ENCODE data around the gene MACF1. TPM values are rescaled to one million over a fixed set of nuclear protein-coding genes. Genes with fewer than 3 reads are reported as not detected.
A peak's percentile ranks its signal among the peaks of the same experiment; 100 is the strongest.
"Not testable (repeated sequence)": the region's sequence is repeated elsewhere in the genome, so short reads cannot be mapped to it uniquely, and the experiment has no call there.

Gene MACF1
- total RNA-seq, 4 donors from 2014 or later = 82.1 to 247 (median 154) TPM

- no peak for DNase-seq
- 100% methylated on average over 1 of the region's 5 CpGs for WGBS, 2 donors
- H3K9me3 ChIP-seq = no peaks in the 10 kb centered on the region
- H3K27me3 ChIP-seq = peaks cover 0 to 39% (median 0%) of the 10 kb centered on the region in 4 donors
- no peak overlapping the region for H3K27ac ChIP-seq
- TF ChIP-seq CTCF (IDR thresholded peaks at IDR 0.05) = no peak
- no peak for TF ChIP-seq POLR2A (IDR thresholded peaks at IDR 0.05)
- H3K4me3 ChIP-seq = no peak overlapping the region
- no peaks in the 10 kb centered on the region for H3K36me3 ChIP-seq
- peaks cover 0 to 20% (median 0%) of the 10 kb centered on the region in 3 donors for H3K4me1 ChIP-seq
- intact Hi-C loops (cut with DNase I) = no loop called here
Observed at GRCh38 chr1:39497585-39497984, 293.1 kb downstream of the MACF1 start.

DNA sequence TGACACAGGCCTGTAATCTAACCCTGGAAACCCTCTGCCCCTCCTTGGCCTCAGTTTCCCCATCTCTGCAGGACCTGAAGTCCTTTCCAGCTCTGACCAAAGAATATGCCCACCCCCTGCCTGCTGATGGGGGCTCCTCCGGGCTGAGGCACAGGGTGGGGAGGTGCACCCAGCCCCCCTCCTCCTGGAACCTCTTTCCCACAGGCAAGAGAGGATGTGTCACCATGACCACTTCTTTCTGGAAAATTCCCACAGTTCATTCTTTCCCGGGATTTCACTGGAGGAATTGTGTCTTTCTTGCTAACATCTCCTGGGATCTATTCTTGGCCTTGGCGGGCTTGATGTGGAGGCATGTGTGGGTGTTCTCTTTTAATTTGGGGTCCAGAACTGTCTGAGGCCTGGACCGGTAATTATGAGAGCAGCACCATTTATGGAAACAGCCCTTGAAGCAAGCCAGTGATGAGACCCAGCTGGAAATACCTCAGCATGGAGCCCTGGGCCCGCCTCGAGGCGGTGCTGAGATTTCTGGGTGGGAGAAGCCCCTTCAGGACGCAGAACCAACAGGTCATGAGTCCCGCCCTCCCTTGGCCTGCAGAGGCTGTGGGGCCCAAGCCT is 293.7 kb downstream of the MACF1 start:
- H3K4me3 ChIP-seq; H3K27ac ChIP-seq; H3K36me3 ChIP-seq; DNase-seq; intact Hi-C loops (cut with DNase I); H3K9me3 ChIP-seq: not testable (repeated sequence)
- WGBS, 2 donors = 40 to 54% methylated on average over 1 to 2 of the region's 9 CpGs
- Histone ChIP-seq H3K4me1 (peaks cover 0 to 20% (median 0%) of the 10 kb centered on the region in 3 donors), H3K27me3 (peaks cover 0 to 33% (median 0%) of the 10 kb centered on the region in 4 donors)

DNA sequence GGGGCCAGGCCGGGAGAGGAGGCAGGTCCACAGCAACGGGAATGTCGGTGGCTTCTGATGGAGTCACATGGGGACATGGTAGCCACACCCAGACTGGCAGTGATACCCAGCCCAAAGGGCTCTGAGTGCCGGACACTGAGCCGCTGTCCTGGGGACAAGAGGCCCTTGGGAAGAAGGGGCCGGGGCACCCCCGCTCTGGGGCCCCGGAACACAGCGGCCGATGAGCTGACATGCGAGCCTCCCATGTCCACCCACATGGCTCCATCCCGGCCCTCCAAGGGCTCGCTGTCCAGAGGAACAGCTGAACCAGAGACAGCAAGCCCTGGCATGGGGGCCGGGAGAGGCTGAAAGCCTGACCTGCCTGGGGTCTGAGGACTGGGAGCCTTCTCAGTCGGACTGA is 294.3 kb downstream of the MACF1 start:
- Histone ChIP-seq H3K27me3 (peaks cover 0 to 30% (median 0%) of the 10 kb centered on the region in 4 donors), H3K4me1 (peaks cover 0 to 20% (median 0%) of the 10 kb centered on the region in 3 donors)
- H3K36me3 ChIP-seq; H3K9me3 ChIP-seq; intact Hi-C loops (cut with DNase I); H3K4me3 ChIP-seq; DNase-seq; H3K27ac ChIP-seq: not testable (repeated sequence)
- WGBS, 2 donors = 96% methylated on average over 5 of the region's 15 CpGs; no CpG with 5 or more reads in 1 of the 2 donors

GRCh38 chr1:39499668-39500067 is 295.2 kb downstream of the MACF1 start:
- TF ChIP-seq CTCF (IDR thresholded peaks at IDR 0.05) = no peak
- no peak for TF ChIP-seq POLR2A (IDR thresholded peaks at IDR 0.05)
- Histone ChIP-seq H3K27ac (peak overlapping the region in 2 of 4 donors; percentile 19 to 49), H3K27me3 (peaks cover 0 to 29% (median 0%) of the 10 kb centered on the region in 4 donors), H3K4me1 (peaks cover 0 to 20% (median 0%) of the 10 kb centered on the region in 3 donors), H3K9me3 (no peaks in the 10 kb centered on the region), H3K4me3 (no peak overlapping the region), H3K36me3 (no peaks in the 10 kb centered on the region)
- no peak for DNase-seq
- intact Hi-C loops (cut with DNase I) = no loop called here
- 67 to 76% methylated on average over 2 to 5 of the region's 5 CpGs for WGBS, 2 donors

DNA sequence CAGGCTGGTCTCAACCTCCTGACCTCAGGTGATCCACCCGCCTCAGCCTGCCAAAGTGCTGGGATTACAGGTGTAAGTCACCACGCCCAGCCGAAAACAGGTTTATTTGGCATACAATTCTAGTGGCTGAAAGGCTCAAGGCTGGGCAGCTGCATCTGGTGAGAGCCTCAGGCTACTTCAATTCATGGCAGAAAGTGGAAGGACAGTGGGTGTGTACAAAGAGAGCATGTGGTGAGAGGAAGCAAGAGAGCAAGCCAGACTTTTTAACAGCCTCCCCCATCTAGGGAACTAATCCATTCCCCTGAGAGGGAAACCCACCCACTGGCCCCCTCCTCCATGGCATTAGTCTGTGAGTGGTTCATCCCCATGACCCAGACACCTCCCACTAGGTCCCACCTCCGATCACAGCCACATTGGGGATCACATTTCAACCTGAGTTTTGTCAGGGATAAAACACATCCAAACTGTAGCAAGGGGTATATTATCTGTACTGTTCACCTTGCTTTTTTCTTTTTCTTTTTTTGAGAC is 296.4 kb downstream of the MACF1 start:
- no peak for DNase-seq
- Histone ChIP-seq H3K9me3 (no peaks in the 10 kb centered on the region), H3K4me3 (no peak overlapping the region), H3K4me1 (peaks cover 0 to 24% (median 0%) of the 10 kb centered on the region in 3 donors), H3K27ac (no peak overlapping the region), H3K36me3 (no peaks in the 10 kb centered on the region), H3K27me3 (peaks cover 0 to 24% (median 0%) of the 10 kb centered on the region in 4 donors)
- 39 to 58% methylated on average over 4 of the region's 4 CpGs for WGBS, 2 donors
- intact Hi-C loops (cut with DNase I) = no loop called here
- no peak for TF ChIP-seq POLR2A (IDR thresholded peaks at IDR 0.05)
- TF ChIP-seq CTCF (IDR thresholded peaks at IDR 0.05) = no peak

DNA sequence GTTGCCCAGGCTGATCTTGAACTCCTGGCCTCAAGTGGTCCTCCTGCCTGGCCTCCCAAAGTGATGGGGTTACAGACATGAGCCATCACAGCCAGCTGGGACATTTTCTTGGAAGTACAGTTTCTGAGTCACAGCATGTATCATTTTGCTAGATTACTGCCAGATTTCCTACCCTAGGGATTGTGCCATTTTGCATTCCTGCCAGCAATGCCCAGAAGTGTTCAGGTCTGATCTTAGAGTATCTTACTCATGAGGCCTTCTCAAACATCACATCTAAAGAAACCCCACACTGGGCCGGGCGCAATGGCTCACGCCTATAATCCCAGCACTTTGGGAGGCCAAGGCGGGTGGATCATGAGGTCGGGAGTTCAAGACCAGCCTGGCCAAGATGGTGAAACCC is 297.2 kb downstream of the MACF1 start:
- no peak for DNase-seq
- intact Hi-C loops (cut with DNase I) = no loop called here
- WGBS, 2 donors = 63% methylated on average over 4 of the region's 5 CpGs; no CpG with 5 or more reads in 1 of the 2 donors

GRCh38 chr1:39504436-39504835 is 299.9 kb downstream of the MACF1 start:
- WGBS, 2 donors = 76 to 81% methylated on average over 9 of the region's 9 CpGs

More for the DNA sequence above, 297.2 kb downstream of the MACF1 start:
- TF ChIP-seq POLR2A (IDR thresholded peaks at IDR 0.05) = no peak
- TF ChIP-seq CTCF (IDR thresholded peaks at IDR 0.05) = no peak
- Histone ChIP-seq H3K4me3 (no peak overlapping the region), H3K9me3 (no peaks in the 10 kb centered on the region), H3K27ac (no peak overlapping the region), H3K36me3 (no peaks in the 10 kb centered on the region), H3K27me3 (peaks cover 0 to 25% (median 0%) of the 10 kb centered on the region in 4 donors), H3K4me1 (peaks cover 0 to 24% (median 0%) of the 10 kb centered on the region in 3 donors)

More at GRCh38 chr1:39504436-39504835, 299.9 kb downstream of the MACF1 start:
- Histone ChIP-seq H3K4me1 (peaks cover 0 to 24% (median 0%) of the 10 kb centered on the region in 3 donors), H3K27me3 (peaks cover 0 to 41% (median 0%) of the 10 kb centered on the region in 4 donors)
- H3K4me3 ChIP-seq; H3K27ac ChIP-seq; H3K9me3 ChIP-seq; intact Hi-C loops (cut with DNase I); DNase-seq; H3K36me3 ChIP-seq: not testable (repeated sequence)
